ENCODE measurements around the gene KRTAP1-3. TPM values are rescaled to one million over a fixed set of nuclear protein-coding genes. Genes with fewer than 3 reads are reported as not detected.
"Not testable (repeated sequence)": the region's sequence is repeated elsewhere in the genome, so short reads cannot be mapped to it uniquely, and the experiment has no call there.

KRTAP1-3 gene
- total RNA-seq, 8 experiments from 2014 or later = 0.25 to 0.56 (median 0.46) TPM; not detected in 4

- Histone ChIP-seq H3K4me3 (no peak overlapping the region), H3K4me1 (replicated peaks in 1 of 2) (no peaks in the 10 kb centered on the region), H3K27ac (no peak overlapping the region)
- WGBS, 10 experiments = 75 to 98% (median 89%) methylated on average over 2 to 4 of the region's 4 CpGs; no CpG with 5 or more reads in 2 of the 10 experiments
- in situ Hi-C loops (cut with MboI; ENCODE audit: low pct_unique_long_range_greater_than_20kb in 2 of 9, low sequenced_read_pairs in 9 of 9, unreplicated experiment in 9 of 9) = no loop called here
- no peak for ATAC-seq (replicated peaks in 6 of 8)
Measured at GRCh38 chr17:41063449-41063848, 28.8 kb upstream of the KRTAP1-3 start.

GRCh38 chr17:41061964-41062363 lies 27.3 kb upstream of the KRTAP1-3 start:
- Histone ChIP-seq H3K4me1 (replicated peaks in 1 of 2) (no peaks in the 10 kb centered on the region), H3K4me3 (no peak overlapping the region), H3K27ac (no peak overlapping the region)
- in situ Hi-C loops (cut with MboI; ENCODE audit: low pct_unique_long_range_greater_than_20kb in 2 of 9, low sequenced_read_pairs in 9 of 9, unreplicated experiment in 9 of 9) = no loop called here
- peak in 1 of 8 experiments; percentile 81 for ATAC-seq (replicated peaks in 6 of 8)
- 0 to 100% (median 76%) methylated on average over 1 of the region's 1 CpG; no CpG with 5 or more reads in 2 of the 10 experiments for WGBS, 10 experiments

DNA sequence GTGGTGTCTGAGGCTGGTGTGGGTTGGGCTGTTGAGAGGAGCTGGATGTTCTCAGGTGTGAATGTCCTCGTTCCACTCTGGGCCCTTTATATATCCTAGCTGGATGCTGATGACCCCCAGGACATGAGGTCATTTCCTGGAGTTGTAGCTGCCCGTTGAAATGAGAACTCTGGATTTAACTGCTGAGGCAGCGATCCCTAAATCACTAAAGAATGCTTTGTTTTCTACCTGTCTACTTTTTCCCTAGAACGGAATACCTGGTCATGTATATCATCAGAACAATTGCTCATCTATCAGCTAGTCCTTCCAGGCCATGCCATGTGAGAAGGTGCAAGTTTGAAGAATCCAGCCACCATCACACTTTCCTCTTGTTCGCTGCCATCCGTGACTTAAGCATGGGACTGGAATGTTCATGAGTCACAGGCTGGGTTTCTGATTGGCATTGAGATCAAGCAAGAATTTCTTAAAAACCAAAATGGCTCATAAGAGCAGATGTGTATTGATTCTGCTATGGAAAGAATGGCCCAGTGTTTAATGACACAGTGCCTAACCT lies 25.5 kb upstream of the KRTAP1-3 start, which contains the start of gene KRTAP2-3:
KRTAP2-3 (minus strand) TSS at position 63 of the 553 bp plus-strand sequence. CDS start 64 bp downstream, outside the sequence.
- in situ Hi-C loops (cut with MboI; ENCODE audit: low pct_unique_long_range_greater_than_20kb in 2 of 9, low sequenced_read_pairs in 9 of 9, unreplicated experiment in 9 of 9) = no loop called here
- no peak for ATAC-seq (replicated peaks in 6 of 8)
- 12 to 100% (median 75%) methylated on average over 1 to 6 of the region's 6 CpGs; no CpG with 5 or more reads in 3 of the 10 experiments for WGBS, 10 experiments
- Histone ChIP-seq H3K4me3 (no peak within 1 kb of the TSS), H3K4me1 (replicated peaks in 1 of 2) (no peaks in the 10 kb centered on the region), H3K27ac (no peak within 1 kb of the TSS)

DNA sequence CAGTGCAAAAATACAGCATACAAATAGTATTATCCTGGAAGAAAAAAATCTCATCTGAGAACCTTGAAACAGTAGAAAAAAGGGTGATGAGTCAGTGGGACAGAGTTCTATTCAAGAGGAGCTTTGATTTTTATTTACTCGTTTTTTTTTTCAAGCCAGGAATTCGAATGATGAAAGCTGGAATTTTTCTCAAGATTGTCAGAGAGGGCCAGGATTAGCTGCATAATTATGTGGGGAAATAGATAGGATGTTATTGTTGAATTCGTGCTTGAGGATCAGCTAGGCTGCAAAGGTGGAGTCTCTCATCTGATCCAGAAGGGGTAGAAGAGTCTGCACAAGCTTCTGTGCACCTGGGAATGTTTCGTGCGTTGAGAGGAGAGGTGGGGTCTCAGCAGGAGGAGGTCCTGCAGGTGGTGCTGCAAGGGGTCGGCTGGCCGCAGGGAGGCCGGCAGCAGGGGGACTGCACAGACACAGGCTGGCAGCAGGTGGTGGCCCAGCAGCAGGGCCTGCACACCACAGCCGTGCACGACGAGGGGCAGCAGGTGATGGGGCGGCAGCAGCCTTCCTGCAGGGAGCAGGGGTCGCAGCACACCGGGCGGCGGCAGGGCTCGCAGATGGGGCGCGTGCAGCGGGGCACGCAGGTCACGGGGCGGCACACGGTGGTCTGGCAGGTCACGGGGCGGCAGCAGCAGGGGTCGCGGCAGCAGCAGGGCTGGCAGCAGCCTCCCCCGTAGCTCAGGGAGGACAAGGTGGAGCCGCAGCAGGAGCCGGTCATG lies 24.8 kb upstream of the KRTAP1-3 start:
- H3K27ac ChIP-seq; H3K4me1 ChIP-seq (replicated peaks in 1 of 2); H3K4me3 ChIP-seq; in situ Hi-C loops (cut with MboI; ENCODE audit: low pct_unique_long_range_greater_than_20kb in 2 of 9, low sequenced_read_pairs in 9 of 9, unreplicated experiment in 9 of 9): not testable (repeated sequence)
- peak in 1 of 8 experiments; percentile 32 for ATAC-seq (replicated peaks in 6 of 8)
- 0 to 65% (median 24%) methylated on average over 1 to 3 of the region's 31 CpGs; no CpG with 5 or more reads in 2 of the 10 experiments for WGBS, 10 experiments

GRCh38 chr17:41058741-41059140 lies 24.1 kb upstream of the KRTAP1-3 start:
- WGBS, 10 experiments = 13 to 97% (median 87%) methylated on average over 3 to 5 of the region's 5 CpGs; no CpG with 5 or more reads in 1 of the 10 experiments
- Histone ChIP-seq H3K27ac (no peak overlapping the region), H3K4me3 (no peak overlapping the region), H3K4me1 (replicated peaks in 1 of 2) (no peaks in the 10 kb centered on the region)
- ATAC-seq (replicated peaks in 6 of 8) = no peak
- in situ Hi-C loops (cut with MboI; ENCODE audit: low pct_unique_long_range_greater_than_20kb in 2 of 9, low sequenced_read_pairs in 9 of 9, unreplicated experiment in 9 of 9) = no loop called here

GRCh38 chr17:41057547-41057946 lies 22.9 kb upstream of the KRTAP1-3 start:
- H3K4me1 ChIP-seq (replicated peaks in 1 of 2) = no peaks in the 10 kb centered on the region
- ATAC-seq (replicated peaks in 6 of 8) = no peak
- no peak overlapping the region for H3K27ac ChIP-seq
- no peak overlapping the region for H3K4me3 ChIP-seq
- in situ Hi-C loops (cut with MboI; ENCODE audit: low pct_unique_long_range_greater_than_20kb in 2 of 9, low sequenced_read_pairs in 9 of 9, unreplicated experiment in 9 of 9) = no loop called here
- WGBS, 10 experiments = 80 to 100% (median 86%) methylated on average over 1 of the region's 1 CpG; no CpG with 5 or more reads in 3 of the 10 experiments

DNA sequence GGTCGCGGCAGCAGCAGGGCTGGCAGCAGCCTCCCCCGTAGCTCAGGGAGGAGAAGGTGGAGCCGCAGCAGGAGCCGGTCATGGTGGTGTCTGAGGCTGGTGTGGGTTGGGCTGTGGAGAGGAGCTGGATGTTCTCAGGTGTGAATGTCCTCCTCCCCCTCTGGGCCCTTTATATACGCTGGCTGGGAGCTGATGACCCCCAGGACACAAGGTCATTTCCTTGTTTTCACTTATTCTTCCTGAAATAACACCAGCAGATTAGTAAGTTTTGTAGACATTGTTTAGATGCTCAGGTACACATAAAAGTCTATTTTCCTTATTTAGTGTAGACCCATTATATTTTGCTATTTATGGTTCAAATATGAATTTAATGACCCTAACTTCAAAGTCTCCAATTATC lies 20.5 kb upstream of the KRTAP1-3 start, which contains the start of gene KRTAP2-2:
KRTAP2-2 (minus strand) TSS at position 101 of the 400 bp plus-strand sequence; CDS start at position 82, 19 bp downstream.
- no CpG with 5 or more reads among the region's 6 CpGs for WGBS, 10 experiments
- in situ Hi-C loops (cut with MboI; ENCODE audit: low pct_unique_long_range_greater_than_20kb in 2 of 9, low sequenced_read_pairs in 9 of 9, unreplicated experiment in 9 of 9); H3K4me3 ChIP-seq: not testable (repeated sequence)

GRCh38 chr17:41054556-41054955 lies 19.9 kb upstream of the KRTAP1-3 start:
- ATAC-seq (replicated peaks in 6 of 8); H3K4me1 ChIP-seq (replicated peaks in 1 of 2); H3K4me3 ChIP-seq; H3K27ac ChIP-seq; in situ Hi-C loops (cut with MboI; ENCODE audit: low pct_unique_long_range_greater_than_20kb in 2 of 9, low sequenced_read_pairs in 9 of 9, unreplicated experiment in 9 of 9): not testable (repeated sequence)
- 20 to 93% (median 77%) methylated on average over 1 to 5 of the region's 9 CpGs; no CpG with 5 or more reads in 6 of the 10 experiments for WGBS, 10 experiments

More for the DNA sequence above, 20.5 kb upstream of the KRTAP1-3 start, which contains the start of gene KRTAP2-2:
- ATAC-seq (replicated peaks in 6 of 8); H3K27ac ChIP-seq; H3K4me1 ChIP-seq (replicated peaks in 1 of 2): not testable (repeated sequence)

- ATAC-seq (replicated peaks in 6 of 8) = no peak
- in situ Hi-C loops (cut with MboI; ENCODE audit: low pct_unique_long_range_greater_than_20kb in 2 of 9, low sequenced_read_pairs in 9 of 9, unreplicated experiment in 9 of 9) = no loop called here
- WGBS, 10 experiments = 75 to 94% (median 90%) methylated on average over 2 to 4 of the region's 4 CpGs; no CpG with 5 or more reads in 3 of the 10 experiments
Measured at GRCh38 chr17:41054025-41054424, 19.4 kb upstream of the KRTAP1-3 start.

GRCh38 chr17:41052566-41052965 lies 17.9 kb upstream of the KRTAP1-3 start:
- in situ Hi-C loops (cut with MboI; ENCODE audit: low pct_unique_long_range_greater_than_20kb in 2 of 9, low sequenced_read_pairs in 9 of 9, unreplicated experiment in 9 of 9) = no loop called here
- ATAC-seq (replicated peaks in 6 of 8) = peak in 1 of 8 experiments; percentile 19
- Histone ChIP-seq H3K27ac (no peak overlapping the region), H3K4me3 (no peak overlapping the region), H3K4me1 (replicated peaks in 1 of 2) (no peaks in the 10 kb centered on the region)

More at GRCh38 chr17:41054025-41054424, 19.4 kb upstream of the KRTAP1-3 start:
- no peak overlapping the region for H3K4me3 ChIP-seq
- H3K4me1 ChIP-seq (replicated peaks in 1 of 2) = no peaks in the 10 kb centered on the region
- no peak overlapping the region for H3K27ac ChIP-seq

DNA sequence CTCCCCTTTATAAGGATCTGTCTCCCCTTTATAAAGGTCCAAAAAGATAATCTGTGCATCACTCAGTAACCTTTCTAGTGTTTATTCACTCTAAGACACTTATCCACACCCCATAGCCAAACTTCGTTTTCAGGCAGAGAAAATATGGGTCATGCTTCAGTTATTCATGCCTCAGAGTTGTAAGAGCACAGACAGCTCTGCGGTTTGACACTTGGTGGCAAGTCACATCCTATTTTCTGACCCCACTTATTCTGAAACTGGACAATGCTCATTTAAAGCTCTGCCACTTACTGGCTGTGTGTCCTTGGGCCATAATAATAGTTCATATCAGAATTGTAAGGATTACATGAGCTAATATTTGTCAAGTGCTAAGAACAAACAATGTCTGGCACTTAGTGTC lies 14.4 kb upstream of the KRTAP1-3 start:
- Histone ChIP-seq H3K27ac (no peak overlapping the region), H3K4me1 (replicated peaks in 1 of 2) (no peaks in the 10 kb centered on the region), H3K4me3 (no peak overlapping the region)
- in situ Hi-C loops (cut with MboI; ENCODE audit: low pct_unique_long_range_greater_than_20kb in 2 of 9, low sequenced_read_pairs in 9 of 9, unreplicated experiment in 9 of 9) = no loop called here
- ATAC-seq (replicated peaks in 6 of 8) = no peak
- WGBS, 10 experiments = 0 to 100% (median 64%) methylated on average over 1 to 2 of the region's 2 CpGs; no CpG with 5 or more reads in 4 of the 10 experiments

DNA sequence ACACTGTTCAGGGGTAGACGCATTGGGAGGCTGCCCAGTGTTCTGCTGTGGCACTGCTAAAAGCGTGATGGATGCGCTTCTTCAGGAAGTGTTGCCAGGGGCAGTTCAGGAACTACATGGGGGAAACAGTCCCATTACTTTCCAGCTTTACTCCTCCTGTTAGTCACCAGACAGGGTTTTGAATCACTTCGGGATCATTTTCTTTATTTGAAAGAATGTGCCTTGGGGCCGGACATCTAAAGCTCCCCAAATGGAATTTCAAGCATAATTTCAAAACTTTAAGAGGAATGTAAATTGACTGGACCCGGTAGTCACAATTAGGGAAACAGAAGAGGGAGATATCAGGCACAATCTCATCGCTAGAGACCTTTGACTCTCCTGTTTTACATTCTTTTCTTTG lies 13.8 kb upstream of the KRTAP1-3 start:
- Histone ChIP-seq H3K4me1 (replicated peaks in 1 of 2) (no peaks in the 10 kb centered on the region), H3K27ac (no peak overlapping the region), H3K4me3 (no peak overlapping the region)
- ATAC-seq (replicated peaks in 6 of 8) = peak in 1 of 8 experiments; percentile 81
- WGBS, 10 experiments = 0 to 73% (median 51%) methylated on average over 1 to 7 of the region's 7 CpGs; no CpG with 5 or more reads in 2 of the 10 experiments
- in situ Hi-C loops (cut with MboI; ENCODE audit: low pct_unique_long_range_greater_than_20kb in 2 of 9, low sequenced_read_pairs in 9 of 9, unreplicated experiment in 9 of 9) = no loop called here

DNA sequence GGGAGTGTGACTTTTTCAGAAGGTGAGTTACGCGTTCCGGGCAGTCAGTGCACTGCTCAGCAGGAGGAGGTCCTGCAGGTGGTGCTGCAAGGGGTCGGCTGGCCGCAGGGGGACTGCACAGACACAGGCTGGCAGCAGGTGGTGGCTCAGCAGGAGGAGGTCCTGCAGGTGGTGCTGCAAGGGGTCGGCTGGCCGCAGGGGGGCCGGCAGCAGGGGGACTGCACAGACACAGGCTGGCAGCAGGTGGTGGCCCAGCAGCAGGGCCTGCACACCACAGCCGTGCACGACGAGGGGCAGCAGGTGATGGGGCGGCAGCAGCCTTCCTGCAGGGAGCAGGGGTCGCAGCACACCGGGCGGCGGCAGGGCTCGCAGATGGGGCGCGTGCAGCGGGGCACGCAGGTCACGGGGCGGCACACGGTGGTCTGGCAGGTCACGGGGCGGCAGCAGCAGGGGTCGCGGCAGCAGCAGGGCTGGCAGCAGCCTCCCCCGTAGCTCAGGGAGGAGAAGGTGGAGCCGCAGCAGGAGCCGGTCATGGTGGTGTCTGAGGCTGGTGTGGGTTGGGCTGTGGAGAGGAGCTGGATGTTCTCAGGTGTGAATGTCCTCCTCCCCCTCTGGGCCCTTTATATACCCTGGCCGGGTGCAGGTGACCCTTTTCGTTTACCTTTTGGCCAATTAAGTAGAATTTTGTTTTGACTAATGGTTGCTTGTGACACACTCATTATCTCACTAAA lies 12.2 kb upstream of the KRTAP1-3 start, which contains the start of gene KRTAP2-1:
KRTAP2-1 (minus strand) TSS at position 582 of the 731 bp plus-strand sequence; CDS start at position 533, 49 bp downstream.
- in situ Hi-C loops (cut with MboI; ENCODE audit: low pct_unique_long_range_greater_than_20kb in 2 of 9, low sequenced_read_pairs in 9 of 9, unreplicated experiment in 9 of 9); H3K4me1 ChIP-seq (replicated peaks in 1 of 2); H3K27ac ChIP-seq; ATAC-seq (replicated peaks in 6 of 8); H3K4me3 ChIP-seq: not testable (repeated sequence)
- 80 to 100% (median 88%) methylated on average over 1 to 2 of the region's 33 CpGs; no CpG with 5 or more reads in 6 of the 10 experiments for WGBS, 10 experiments
